GM19397 (cell line): ENCODE results near the gene NFATC1.

Experiments used
- ATAC-seq: cut with Tn5 transposase; IDR thresholded peaks from one replicate; pipeline ENCODE4 v1.9.1; 2021; ENCODE audit warnings: mild to moderate bottlenecking, moderate library complexity; ENCODE audit not compliant: unreplicated experiment

NFATC1 gene

GRCh38 chr18:79395761-79396404 is at the start of gene NFATC1:
NFATC1 (plus strand) TSS chr18:79395930; CDS start chr18:79396225, 295 bp downstream.
- no peak for ATAC-seq

GRCh38 chr18:79345981-79346380 is 49.7 kb upstream of the NFATC1 start:
- ATAC-seq = no peak

- ATAC-seq = no peak
Measured at GRCh38 chr18:79348066-79348465, 47.7 kb upstream of the NFATC1 start.

GRCh38 chr18:79352432-79352831 is 43.3 kb upstream of the NFATC1 start:
- ATAC-seq = no peak

- no peak for ATAC-seq
Measured at GRCh38 chr18:79353267-79353666, 42.5 kb upstream of the NFATC1 start.

- ATAC-seq = no peak
Measured at GRCh38 chr18:79354350-79354749, 41.4 kb upstream of the NFATC1 start.

GRCh38 chr18:79355433-79356335 is 40.0 kb upstream of the NFATC1 start:
- ATAC-seq = peak; percentile 45

- peak; percentile 81 for ATAC-seq
Measured at GRCh38 chr18:79356435-79356834, 39.3 kb upstream of the NFATC1 start.

GRCh38 chr18:79360933-79361332 is 34.8 kb upstream of the NFATC1 start:
- no peak for ATAC-seq

GRCh38 chr18:79361766-79362522 is 33.8 kb upstream of the NFATC1 start:
- no peak for ATAC-seq

- ATAC-seq = no peak
Measured at GRCh38 chr18:79365701-79366100, 30.0 kb upstream of the NFATC1 start.

GRCh38 chr18:79366177-79367094 is 29.3 kb upstream of the NFATC1 start:
- ATAC-seq = no peak

GRCh38 chr18:79367480-79367879 is 28.2 kb upstream of the NFATC1 start:
- no peak for ATAC-seq

- no peak for ATAC-seq
Measured at GRCh38 chr18:79367989-79368388, 27.7 kb upstream of the NFATC1 start.

- no peak for ATAC-seq
Measured at GRCh38 chr18:79368681-79369080, 27.0 kb upstream of the NFATC1 start.

GRCh38 chr18:79371561-79372121 is 24.1 kb upstream of the NFATC1 start:
- no peak for ATAC-seq

- ATAC-seq = no peak
Measured at GRCh38 chr18:79372461-79372860, 23.3 kb upstream of the NFATC1 start.

GRCh38 chr18:79372991-79373390 is 22.7 kb upstream of the NFATC1 start:
- ATAC-seq = no peak

GRCh38 chr18:79373736-79374135 is 22.0 kb upstream of the NFATC1 start:
- ATAC-seq = no peak
